ENCODE measurements around the gene SP3.
"Not testable (repeated sequence)": the region's sequence is repeated elsewhere in the genome, so short reads cannot be mapped to it uniquely, and the experiment has no call there.

SP3 gene

DNA sequence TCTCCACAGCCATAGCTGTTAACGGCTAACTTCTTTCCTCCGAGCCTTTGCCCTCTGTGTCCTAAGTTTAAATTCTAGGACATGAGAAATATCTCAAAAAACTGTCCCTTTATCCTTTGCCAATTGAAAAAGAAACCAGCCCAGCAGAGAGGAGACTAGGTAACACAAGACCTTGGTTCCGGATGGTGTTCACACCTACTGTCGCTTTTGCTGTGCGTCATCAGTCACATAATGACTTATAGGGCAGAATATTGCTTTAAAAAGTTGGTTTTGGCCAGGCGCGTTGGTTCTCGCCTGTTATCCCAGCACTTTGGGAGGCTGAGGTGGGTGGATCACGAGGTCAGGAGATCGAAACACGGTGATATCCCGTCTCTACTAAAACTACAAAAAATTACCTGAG lies 66.2 kb downstream of the SP3 start:
- FAIRE-seq (no peak), DNase-seq (ENCODE audit: extremely low spot score, insufficient read length, low read depth) (no peak)

DNA sequence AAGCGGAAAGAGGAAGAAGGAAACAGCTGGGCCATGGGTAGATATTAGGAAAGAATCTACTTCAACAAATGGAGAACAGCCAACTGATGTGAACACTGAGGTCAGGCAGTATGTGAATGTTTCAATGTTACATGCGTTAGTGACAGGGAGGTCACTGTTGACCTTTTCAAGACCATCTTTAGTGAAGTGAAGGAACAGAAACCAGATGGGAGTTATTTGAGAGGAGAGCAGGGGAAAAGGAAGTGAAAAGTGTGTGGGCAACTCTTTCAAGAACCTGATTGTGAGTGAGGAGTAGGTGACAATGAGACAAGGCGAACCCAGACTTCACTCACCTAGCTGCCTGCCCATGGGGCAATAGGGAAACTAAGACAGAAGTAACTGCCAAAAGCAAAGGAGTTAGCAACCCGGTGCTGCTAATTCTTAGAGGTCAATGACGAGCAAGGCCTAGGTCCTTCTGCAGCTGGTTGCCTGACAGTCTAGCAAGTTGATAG lies 67.0 kb downstream of the SP3 start:
- FAIRE-seq (peak; percentile 100), DNase-seq (ENCODE audit: extremely low spot score, insufficient read length, low read depth) (no peak)

GRCh38 chr2:173896755-173897154 lies 68.4 kb downstream of the SP3 start:
- no peak for FAIRE-seq

GRCh38 chr2:173892341-173892740 lies 72.8 kb downstream of the SP3 start:
- DNase-seq (ENCODE audit: extremely low spot score, insufficient read length, low read depth): no peak
- FAIRE-seq: no peak

More at GRCh38 chr2:173896755-173897154, 68.4 kb downstream of the SP3 start:
- DNase-seq (ENCODE audit: extremely low spot score, insufficient read length, low read depth): no peak

DNA sequence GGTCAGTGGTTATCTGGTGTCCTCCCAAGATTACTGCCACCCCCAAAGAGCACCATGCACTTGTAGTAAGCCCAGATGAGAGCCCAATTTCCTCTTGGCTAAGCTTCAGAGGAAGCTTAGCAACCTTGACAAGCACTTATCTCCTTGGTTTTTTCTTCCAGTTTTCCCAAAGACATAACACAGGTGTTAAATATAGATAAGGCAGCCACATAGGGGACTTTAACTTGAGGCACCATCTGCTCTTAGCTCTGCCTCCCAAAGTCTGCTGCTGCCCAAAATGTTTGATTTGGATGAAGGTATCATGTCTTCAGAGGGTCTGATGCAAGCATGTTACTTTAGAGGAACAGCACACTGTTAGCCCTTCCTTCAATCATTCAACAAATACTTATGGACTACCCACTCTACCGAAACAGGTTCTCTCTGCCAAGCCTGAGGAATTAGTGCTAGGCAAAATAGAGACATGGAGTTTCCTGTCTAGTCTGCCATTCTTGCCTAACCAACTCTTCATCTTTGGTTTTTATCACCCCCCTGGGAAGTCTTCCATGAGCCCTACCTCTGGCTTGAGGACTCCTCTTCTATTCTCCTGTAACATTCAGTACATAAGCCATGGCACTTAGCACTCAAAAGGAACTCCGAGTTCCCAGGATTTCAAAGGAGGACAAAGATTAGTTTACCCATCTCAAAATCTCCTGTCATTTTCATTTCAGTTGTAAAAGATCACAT lies 73.7 kb downstream of the SP3 start:
- no peak for DNase-seq (ENCODE audit: extremely low spot score, insufficient read length, low read depth)
- FAIRE-seq: no peak

- not testable (repeated sequence) for DNase-seq (ENCODE audit: extremely low spot score, insufficient read length, low read depth); FAIRE-seq
Measured at GRCh38 chr2:173889464-173889863, 75.7 kb downstream of the SP3 start.

GRCh38 chr2:173886613-173887012 lies 78.6 kb downstream of the SP3 start:
- no peak for FAIRE-seq
- DNase-seq (ENCODE audit: extremely low spot score, insufficient read length, low read depth): no peak

DNA sequence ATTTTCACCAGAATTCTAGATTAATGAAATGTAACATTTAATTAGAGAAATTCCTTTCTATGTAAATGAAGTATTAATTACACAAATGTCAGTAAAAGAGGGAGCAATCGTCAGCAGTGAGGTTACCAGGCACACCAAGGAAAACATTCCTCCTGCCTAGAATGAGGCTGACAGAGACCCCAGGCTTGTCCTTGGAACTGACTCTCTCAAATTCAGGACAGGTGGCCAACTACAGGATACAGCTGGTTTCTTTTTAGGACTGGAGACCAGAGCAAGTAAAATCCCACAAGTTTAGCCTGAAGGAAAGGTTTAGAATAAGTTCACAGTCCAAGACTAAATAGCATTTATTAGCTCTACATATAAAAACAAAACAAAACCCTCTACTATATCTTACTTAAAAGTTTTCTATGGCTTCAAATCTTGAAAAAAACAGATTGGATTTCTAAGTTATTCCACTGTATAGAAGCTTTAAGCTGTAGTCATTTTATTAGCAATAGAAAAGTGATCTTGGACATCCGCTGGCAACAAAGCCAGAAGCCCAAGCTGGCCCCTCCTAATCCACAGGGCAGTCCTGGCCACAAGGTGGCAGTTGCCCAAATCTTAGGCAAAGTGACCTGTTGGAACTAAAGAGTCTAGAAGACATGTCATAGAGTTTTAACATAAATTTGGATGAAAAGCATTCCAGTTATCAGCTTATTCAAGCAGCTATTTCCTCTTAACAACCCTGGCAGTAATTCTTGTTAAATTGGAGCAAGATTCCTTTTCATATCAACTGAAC lies 81.0 kb downstream of the SP3 start:
- FAIRE-seq (no peak), DNase-seq (ENCODE audit: extremely low spot score, insufficient read length, low read depth) (no peak)

DNA sequence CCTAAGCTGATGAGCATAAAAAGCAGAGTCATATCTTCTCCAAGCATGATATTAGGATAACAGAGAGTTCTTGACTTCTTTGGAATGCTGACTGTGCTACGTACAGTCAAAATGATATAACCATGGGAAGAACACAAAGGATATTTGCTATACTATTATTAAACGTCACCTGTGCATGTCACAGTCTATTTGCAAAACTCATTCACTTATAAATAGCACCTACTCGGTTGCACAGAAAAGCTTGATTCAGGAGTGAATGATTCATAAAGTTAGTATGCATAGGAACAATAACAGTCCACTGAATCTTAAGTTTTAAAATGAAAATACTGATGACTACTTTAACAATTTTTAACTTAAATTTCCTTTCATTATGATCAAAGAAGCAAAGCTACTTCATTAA lies 83.3 kb downstream of the SP3 start:
- DNase-seq (ENCODE audit: extremely low spot score, insufficient read length, low read depth): no peak
- FAIRE-seq: no peak

GRCh38 chr2:173881461-173881860 lies 83.7 kb downstream of the SP3 start:
- DNase-seq (ENCODE audit: extremely low spot score, insufficient read length, low read depth): no peak
- FAIRE-seq: no peak

DNA sequence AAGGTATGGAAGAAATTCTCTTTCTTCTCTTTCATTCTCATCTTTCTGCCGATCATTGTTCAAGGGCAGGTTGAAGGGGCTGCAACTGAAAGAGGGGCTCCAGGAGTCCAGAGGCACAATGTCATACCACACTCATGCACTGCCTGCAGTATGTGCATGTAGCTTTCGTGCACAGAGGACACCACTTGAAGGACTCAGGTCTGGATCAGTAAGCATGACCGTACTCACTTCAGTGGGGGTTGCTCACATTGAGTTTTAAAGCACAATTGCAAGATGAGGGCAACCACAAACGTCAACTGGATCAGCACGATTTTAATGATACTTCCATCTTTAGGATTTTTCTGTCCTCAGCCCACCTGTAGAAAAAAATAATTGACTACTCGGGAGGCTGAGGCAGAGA lies 84.6 kb downstream of the SP3 start:
- no peak for FAIRE-seq
- DNase-seq (ENCODE audit: extremely low spot score, insufficient read length, low read depth): no peak

DNA sequence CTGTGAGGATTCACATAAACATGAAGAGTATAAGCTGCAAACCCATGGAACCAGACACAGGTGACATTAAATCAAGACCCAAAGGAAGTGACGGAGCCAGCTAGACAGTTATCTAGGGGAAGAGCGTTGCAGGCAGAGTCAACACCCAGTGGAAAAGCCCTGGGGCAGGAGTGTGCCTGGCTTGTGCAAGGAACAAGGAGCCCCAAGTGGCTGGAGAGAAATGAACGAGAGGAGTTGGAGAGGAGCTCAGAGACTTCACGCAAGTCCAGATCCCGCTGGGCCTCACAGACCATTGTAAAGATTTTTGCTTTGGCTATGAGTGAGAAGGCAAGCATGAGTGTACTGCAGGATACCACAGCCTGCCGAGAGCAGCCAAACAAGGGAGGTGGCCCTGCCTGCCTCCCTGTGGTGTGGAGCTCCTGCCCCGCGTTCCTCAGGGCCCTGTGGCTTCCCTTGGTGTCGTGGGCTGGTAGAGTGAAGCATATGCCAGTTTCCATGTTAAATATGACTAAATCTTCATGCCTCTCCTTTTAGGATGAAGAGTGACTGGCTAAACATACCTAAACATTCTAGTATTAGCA lies 88.2 kb downstream of the SP3 start:
- FAIRE-seq (no peak), DNase-seq (ENCODE audit: extremely low spot score, insufficient read length, low read depth) (no peak)

DNA sequence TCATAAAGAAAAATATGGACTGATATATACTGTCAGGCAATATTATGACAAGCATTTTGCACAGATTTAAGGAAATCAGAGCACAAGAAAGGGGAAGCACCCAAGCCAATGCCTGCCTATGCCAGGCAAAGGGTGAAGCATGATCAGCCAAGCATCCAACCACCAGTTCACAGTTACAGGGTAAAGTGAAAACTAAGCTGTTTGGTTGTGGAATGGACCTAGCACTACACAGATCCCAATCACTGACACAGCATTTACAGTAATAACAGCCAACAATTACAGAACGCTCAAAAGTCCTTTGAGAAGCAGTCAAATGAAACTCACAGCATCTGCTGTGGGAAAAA lies 90.3 kb downstream of the SP3 start:
- no peak for DNase-seq (ENCODE audit: extremely low spot score, insufficient read length, low read depth)
- FAIRE-seq: peak; percentile 94

DNA sequence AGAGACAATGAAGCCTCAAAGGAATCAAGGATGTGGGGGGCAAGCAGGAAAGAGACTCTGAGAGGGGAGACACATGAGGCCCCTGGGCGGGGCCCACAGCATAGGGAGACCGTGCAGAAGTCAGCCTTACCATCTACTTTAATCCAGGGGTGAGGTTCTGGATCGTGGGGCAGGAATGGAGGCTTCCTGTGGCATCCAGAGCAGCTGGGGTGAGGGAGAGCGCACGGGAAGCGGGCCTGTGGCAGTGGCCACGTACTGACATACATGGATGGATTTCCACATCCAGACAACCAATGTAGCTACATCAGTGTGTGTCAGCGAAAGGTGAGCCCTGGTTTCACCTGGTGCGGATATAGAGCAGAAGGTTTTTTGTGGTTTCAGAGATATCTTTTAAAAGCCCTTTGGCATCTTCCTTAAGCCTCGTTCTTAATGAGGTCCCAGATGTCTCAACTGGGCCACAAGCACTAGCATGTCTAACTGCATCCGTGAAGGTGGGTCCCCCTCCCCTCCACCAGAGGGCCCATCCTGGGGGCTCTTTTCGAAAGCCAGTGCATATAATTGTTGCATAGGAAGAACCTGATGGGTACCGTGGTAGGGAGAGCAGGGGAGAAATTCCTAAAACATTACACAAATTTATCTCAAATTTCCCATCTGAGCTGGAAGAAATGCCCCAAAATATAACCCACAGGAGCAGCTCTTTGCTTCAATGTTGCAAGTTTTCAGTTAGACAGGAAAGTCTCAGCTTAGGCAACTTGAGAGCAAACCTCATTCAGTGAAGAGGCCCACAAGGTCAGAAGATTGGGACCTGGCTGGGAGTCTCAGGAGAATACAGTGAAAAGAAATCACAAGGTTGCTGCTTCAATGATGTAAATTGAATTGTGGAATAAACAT lies 90.9 kb downstream of the SP3 start:
- FAIRE-seq: no peak
- no peak for DNase-seq (ENCODE audit: extremely low spot score, insufficient read length, low read depth)

- FAIRE-seq (no peak), DNase-seq (ENCODE audit: extremely low spot score, insufficient read length, low read depth) (no peak)
Measured at GRCh38 chr2:173872714-173873113, 92.5 kb downstream of the SP3 start.

DNA sequence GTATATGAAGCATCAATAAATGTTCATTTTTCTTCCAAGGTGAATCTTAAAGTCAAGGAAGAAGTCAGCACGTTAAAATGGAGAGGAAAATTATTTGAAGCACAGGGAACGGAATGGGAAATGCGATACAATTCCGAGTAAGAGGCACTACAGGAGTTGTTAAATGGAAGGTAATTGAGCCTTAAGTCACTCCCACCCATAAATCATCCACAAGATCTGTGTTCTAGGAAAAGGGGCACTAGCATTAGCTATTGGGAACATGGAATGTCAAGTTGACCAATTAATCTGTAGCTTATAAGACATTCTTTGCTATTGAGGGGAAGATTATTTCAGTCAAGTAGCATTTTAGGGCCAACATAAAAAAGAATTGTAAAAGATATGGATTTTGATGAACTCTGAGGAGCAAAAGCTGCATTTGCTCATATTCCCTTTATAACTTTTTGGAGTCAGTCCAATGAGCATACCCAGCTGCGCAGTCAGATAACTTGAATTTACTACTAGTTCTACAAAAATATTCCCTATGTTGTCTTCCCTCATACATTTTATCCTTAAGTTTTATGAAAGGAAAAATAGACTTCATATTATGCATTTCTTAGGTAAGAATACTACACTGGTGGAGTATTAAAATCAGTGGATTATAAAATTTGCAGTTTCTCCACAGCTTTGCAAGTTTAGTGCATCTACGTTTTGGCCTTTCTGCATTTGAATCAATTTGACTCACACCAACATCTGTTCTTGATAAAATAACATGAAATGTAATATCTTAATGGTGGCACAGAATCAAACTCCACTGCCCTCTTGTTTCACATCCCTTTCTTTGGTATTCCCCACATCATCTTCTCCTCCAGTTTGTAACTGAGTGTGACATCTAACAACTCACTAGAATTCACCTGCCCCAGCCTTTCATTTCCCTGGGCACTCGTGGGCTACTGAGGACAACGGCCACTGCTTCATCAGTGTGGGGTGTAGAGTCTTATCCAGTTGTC lies 95.6 kb downstream of the SP3 start:
- FAIRE-seq (no peak), DNase-seq (ENCODE audit: extremely low spot score, insufficient read length, low read depth) (no peak)

DNA sequence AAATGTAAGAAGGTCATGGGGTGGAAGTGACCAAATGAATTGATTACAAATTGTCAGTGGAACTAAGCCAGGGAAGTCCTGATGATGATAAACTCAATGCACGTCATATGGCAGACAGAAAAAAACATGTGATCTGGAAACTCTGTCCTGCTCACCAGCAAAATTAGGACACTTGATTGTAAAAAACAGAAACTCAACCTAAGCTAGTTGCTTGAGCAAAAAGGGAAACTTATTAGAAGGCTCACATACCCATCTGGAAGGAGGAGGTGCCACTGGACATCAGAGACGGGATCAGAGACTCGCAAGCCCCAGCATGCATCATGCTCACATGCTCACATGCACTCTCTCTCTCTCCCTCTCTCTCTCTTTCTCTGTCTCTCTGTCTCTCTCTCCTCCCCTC lies 96.8 kb downstream of the SP3 start:
- FAIRE-seq: no peak
- no peak for DNase-seq (ENCODE audit: extremely low spot score, insufficient read length, low read depth)

GRCh38 chr2:173866874-173867618 lies 98.1 kb downstream of the SP3 start:
- DNase-seq (ENCODE audit: extremely low spot score, insufficient read length, low read depth) (no peak), FAIRE-seq (no peak)

Measured in GM18507 (cell line).